HG02938 (cell line): ENCODE data around the gene PGM5.

Source experiments
- ATAC-seq: cut with Tn5 transposase; IDR thresholded peaks from one replicate; pipeline ENCODE4 v1.9.1; 2021; ENCODE audit warnings: mild to moderate bottlenecking, moderate library complexity; ENCODE audit not compliant: unreplicated experiment

Gene PGM5

GRCh38 chr9:68493541-68493940, 137.1 kb downstream of the PGM5 start:
- ATAC-seq = no peak

DNA sequence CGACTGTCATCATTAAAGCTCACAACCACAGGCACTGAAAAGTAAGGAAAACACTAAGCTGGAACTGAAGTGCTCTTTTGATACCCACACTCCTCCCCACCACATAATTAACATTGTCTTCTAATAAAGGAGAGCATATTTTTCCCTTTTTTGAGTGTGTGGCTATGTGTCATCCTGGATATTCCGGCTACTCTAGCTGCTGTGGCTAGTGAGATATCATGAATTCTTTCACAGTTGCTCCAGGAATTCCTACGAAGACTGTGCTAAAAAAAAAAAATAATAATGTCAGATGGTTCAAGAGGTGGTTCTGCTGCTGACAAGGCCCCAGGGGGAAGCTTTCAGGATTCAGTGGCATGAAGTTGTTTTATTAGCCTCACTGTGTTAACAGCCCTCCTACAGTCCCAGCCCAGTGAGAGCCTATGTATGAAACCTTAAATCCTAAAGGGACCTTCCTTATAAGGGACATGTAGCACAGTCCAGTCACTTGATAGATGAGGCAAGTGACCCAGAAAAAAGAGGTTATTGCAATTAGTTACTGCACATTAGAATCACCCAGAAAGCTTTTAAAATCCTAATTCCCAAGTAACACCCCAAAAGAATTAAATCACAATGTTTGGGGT, 137.7 kb downstream of the PGM5 start:
- no peak for ATAC-seq

- no peak for ATAC-seq
These were observed 138.8 kb downstream of the PGM5 start for GRCh38 chr9:68495247-68495646.

- ATAC-seq = no peak
These were observed 139.9 kb downstream of the PGM5 start for GRCh38 chr9:68496356-68496755.

GRCh38 chr9:68497629-68498028, 141.2 kb downstream of the PGM5 start:
- ATAC-seq = no peak

DNA sequence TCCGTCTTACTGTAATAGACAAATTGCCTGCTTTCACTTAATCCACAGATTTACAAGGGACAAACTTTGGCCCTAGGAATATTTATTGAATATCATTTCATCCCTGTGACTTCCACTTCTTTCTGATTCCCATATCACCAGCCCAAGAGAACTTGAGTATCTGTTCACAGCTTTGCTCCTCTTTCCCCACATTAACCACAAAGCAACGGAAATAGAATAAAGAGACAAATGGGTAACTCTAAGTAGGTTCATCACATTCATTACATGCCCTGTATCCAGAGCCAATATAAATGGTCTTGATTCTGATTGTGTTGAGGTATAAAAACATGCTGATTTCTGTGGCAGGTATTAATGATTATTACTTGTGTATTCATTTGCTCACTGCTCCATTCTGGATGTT, 142.4 kb downstream of the PGM5 start:
- no peak for ATAC-seq

GRCh38 chr9:68500457-68501381, 144.3 kb downstream of the PGM5 start:
- no peak for ATAC-seq

GRCh38 chr9:68502279-68502678, 145.9 kb downstream of the PGM5 start:
- no peak for ATAC-seq

DNA sequence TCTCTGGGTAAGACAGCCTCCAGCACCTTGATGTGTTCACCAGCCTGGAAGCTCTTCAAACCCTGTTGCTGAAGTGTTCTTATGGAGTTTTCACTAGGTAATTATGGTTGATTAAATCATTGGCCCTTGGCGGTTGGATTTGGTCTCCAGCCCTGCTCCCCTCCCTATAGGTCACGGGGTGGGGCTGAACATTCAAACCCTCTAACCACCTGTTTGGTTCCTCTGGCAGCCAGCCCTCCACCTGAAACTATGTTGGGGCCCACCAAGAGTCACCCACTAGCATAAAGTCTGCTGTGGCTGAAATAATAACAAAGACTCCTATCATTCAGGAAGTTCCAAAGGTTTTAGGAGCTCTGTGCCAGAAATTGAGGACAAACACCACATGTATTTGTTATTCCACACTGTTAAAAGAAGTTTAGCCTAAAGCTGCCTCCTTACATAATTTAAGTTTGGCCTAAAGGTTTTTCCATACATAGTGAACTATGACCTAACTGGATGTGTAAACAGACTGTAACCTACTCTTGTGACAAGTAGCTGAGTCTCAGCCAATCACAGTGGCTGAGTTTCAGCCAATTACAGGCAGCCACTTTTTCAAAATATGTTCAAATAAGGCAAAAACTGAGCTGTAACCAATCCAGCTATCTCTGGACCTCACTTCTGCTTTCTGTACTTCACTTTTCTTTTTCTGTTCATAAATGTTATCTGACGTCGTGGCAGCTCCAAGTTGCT, 149.4 kb downstream of the PGM5 start:
- peak; percentile 61 for ATAC-seq

DNA sequence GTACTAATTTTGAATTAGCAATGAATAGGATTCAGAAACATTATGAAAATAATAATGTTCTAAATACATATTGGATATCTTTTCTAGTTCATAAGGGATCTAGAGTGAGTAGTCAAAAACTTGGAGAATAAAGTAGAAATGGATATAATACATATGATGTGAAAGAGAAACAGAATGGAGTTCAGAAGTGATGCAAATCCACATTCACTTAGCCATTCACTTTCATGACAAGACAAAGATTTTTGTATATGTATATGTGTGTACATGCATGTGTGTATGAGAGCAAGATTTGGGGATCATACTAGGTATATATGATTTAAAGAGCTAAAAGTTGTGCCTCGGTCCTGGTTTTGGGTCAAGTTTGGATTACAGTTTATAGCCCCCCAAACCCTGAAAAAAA, 150.1 kb downstream of the PGM5 start:
- no peak for ATAC-seq

- ATAC-seq = no peak
These were observed 150.9 kb downstream of the PGM5 start for GRCh38 chr9:68507130-68507805.

DNA sequence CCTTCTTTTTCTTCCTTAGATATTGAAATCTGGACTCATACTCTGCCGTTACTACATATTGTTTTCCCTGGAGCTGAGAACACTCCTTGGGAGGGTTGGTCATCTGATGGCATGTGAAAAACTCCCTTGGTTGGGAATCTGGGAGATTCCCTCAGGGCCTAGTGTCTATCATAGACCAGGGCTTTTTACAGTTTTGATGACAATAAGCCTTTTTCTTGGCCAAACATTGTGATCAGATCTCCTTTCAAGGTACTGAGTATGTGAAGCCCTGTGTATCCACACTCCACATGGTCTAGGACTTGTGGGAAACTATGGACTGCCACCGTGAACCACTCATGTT, 151.4 kb downstream of the PGM5 start:
- no peak for ATAC-seq

- ATAC-seq = no peak
These were observed 152.1 kb downstream of the PGM5 start for GRCh38 chr9:68508547-68508946.

- no peak for ATAC-seq
These were observed 153.3 kb downstream of the PGM5 start for GRCh38 chr9:68509689-68510088.

- ATAC-seq = no peak
These were observed 157.0 kb downstream of the PGM5 start for GRCh38 chr9:68513385-68513784.

- ATAC-seq = no peak
These were observed 157.6 kb downstream of the PGM5 start for GRCh38 chr9:68513981-68514380.

- ATAC-seq = no peak
These were observed 159.1 kb downstream of the PGM5 start for GRCh38 chr9:68515326-68516017.

DNA sequence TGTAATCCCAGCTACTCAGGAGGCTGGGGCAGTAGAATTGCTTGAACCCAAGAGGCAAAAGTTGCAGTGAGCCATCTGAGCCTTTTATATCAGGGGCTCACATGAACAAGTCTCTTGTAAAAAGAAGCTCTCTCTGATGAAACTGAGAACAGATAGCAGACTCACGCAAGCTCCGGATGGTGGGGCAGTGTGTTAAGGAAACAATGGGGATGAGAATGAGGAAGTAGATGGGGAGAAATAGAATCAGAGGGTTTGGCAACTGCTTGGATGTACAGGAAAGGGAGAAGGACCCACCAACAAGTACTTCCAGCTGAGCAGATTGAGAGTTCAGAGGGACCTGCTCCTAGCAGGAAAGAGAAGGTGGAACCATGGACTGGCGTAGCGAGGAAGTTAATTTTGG, 165.7 kb downstream of the PGM5 start:
- no peak for ATAC-seq

DNA sequence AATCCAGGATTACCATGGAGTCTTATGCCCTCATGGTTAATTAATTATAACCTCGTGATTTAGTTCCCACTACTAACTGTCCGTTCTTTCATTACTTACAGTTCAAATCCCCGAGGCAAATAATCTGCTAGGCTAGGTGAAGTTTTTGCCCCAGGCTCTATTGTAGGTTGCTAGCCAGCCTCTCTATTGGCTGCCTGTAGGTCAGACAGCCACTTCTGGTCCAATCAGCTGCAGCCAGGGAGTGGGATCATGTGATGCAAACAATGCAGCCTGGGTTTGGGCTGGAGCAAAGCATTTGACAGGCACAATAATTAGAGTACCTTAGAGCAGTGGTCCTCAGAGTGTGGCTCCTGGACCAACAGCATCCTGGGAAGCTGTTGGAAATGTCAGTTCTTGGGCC, 166.5 kb downstream of the PGM5 start:
- no peak for ATAC-seq

GRCh38 chr9:68523367-68523936, 167.0 kb downstream of the PGM5 start:
- no peak for ATAC-seq
